Tibial artery (tissue), 4 donors: ENCODE results near the gene CLIP2.
"Not testable (repeated sequence)": the region's sequence is repeated elsewhere in the genome, so short reads cannot be mapped to it uniquely, and the experiment has no call there.

Experiments used
- DNase-seq, 2 donors: peaks; one replicate each; pipeline ENCODE4 v3.0.0-alpha.2; 2019
- H3K27ac ChIP-seq, 2 donors: fragments of 200-600 bp; sonication (generic) in 1 of 2; 1 replicate in 1 of 2; 2 replicates in 1 of 2; pipeline ENCODE4 v1.5.1; 2018 to 2019; ENCODE audit warnings: mild to moderate bottlenecking in 1 of 2
- H3K27me3 ChIP-seq, 2 donors: fragments of 200-600 bp; sonication (generic) in 1 of 2; one replicate each; pipeline versions ENCODE4 v1.5.1 to v1.6.0; 2016 to 2019
- H3K36me3 ChIP-seq, 3 donors: fragments of 200-600 bp; sonication (generic) in 2 of 3; one replicate each; pipeline ENCODE4 v1.5.1; 2016 to 2019; ENCODE audit warnings: mild to moderate bottlenecking in 2 of 3
- H3K4me1 ChIP-seq, 4 donors: fragments of 200-600 bp; sonication (generic) in 2 of 4; 1 replicate in 3 of 4; 2 replicates in 1 of 4; pipeline ENCODE4 v1.5.1; 2016 to 2019
- H3K4me3 ChIP-seq, 2 donors: fragments of 200-600 bp; sonication (generic) in 1 of 2; 1 replicate in 1 of 2; 2 replicates in 1 of 2; pipeline ENCODE4 v1.5.1; 2018 to 2019; ENCODE audit warnings: mild to moderate bottlenecking in 2 of 2
- H3K9me3 ChIP-seq, 3 donors: fragments of 200-600 bp; sonication (generic) in 1 of 3; one replicate each; pipeline ENCODE4 v1.5.1; 2016 to 2019
- CTCF ChIP-seq, 2 experiments: fragments of 200-600 bp in 1 of 2; fragments of 450-650 bp in 1 of 2; IDR thresholded peaks; one replicate each; pipeline ENCODE4 v1.5.1; 2017 to 2019; ENCODE audit warnings: antibody characterized with exemption in 2 of 2, mild to moderate bottlenecking in 1 of 2, moderate library complexity in 1 of 2
- intact Hi-C: fragments of 100-400 bp; cut with DNase I; formaldehyde crosslinking; loops from one replicate; pipeline ENCODE4 v1.15.0; 2023; ENCODE audit warnings: low total_unique reads

CLIP2 gene

GRCh38 chr7:74252893-74253292 is 36.3 kb upstream of the CLIP2 start:
- DNase-seq, result no peak
- H3K9me3 ChIP-seq, result no peaks in the 10 kb centered on the region
- no peaks in the 10 kb centered on the region for H3K27me3 ChIP-seq
- no peak overlapping the region for H3K4me3 ChIP-seq
- TF ChIP-seq CTCF (IDR thresholded peaks at IDR 0.05), result no peak
- no peak overlapping the region for H3K27ac ChIP-seq
- H3K4me1 ChIP-seq, result peaks cover 0 to 33% (median 30%) of the 10 kb centered on the region in 4 donors
- intact Hi-C loops, result loop anchor here (10.0 kb wide), 1 partner anchor 168 kb away; the partner anchor contains the start of gene LIMK1
- H3K36me3 ChIP-seq, result peaks cover 19 to 36% (median 34%) of the 10 kb centered on the region in 3 donors

- Histone ChIP-seq H3K4me1 (peaks cover 0 to 33% (median 30%) of the 10 kb centered on the region in 4 donors), H3K9me3 (no peaks in the 10 kb centered on the region), H3K36me3 (peaks cover 19 to 32% (median 30%) of the 10 kb centered on the region in 3 donors), H3K27ac (peak overlapping the region in 1 of 2 donors; percentile 88), H3K4me3 (peak overlapping the region; percentile 64 to 67), H3K27me3 (no peaks in the 10 kb centered on the region)
- no peak for DNase-seq
- intact Hi-C loops, result loop anchor here (10.0 kb wide), 1 partner anchor 169 kb away; the partner anchor contains the start of gene LIMK1
- TF ChIP-seq CTCF (IDR thresholded peaks at IDR 0.05), result no peak
These were observed 35.9 kb upstream of the CLIP2 start for GRCh38 chr7:74253331-74253730.

- TF ChIP-seq CTCF (IDR thresholded peaks at IDR 0.05), result no peak
- intact Hi-C loops, result loop anchor here (10.0 kb wide), 1 partner anchor 169 kb away; the partner anchor contains the start of gene LIMK1
These were observed 35.4 kb upstream of the CLIP2 start for GRCh38 chr7:74253835-74254128.

GRCh38 chr7:74254129-74254857 is 34.9 kb upstream of the CLIP2 start, which contains the start of gene RFC2:
Gene RFC2, minus strand, starts transcription at chr7:74254399. Its CDS starts 16 bp downstream, at chr7:74254383.
- intact Hi-C loops, result loop anchor here (10.0 kb wide), 1 partner anchor 169 kb away; the partner anchor contains the start of gene LIMK1
- Histone ChIP-seq H3K4me3 (peak within 1 kb of the TSS; percentile 64 to 67), H3K27me3 (no peaks in the 10 kb centered on the region), H3K9me3 (no peaks in the 10 kb centered on the region), H3K36me3 (peaks cover 11 to 22% (median 20%) of the 10 kb centered on the region in 3 donors), H3K27ac (peak within 1 kb of the TSS; percentile 88), H3K4me1 (peaks cover 0 to 33% (median 30%) of the 10 kb centered on the region in 4 donors)
- TF ChIP-seq CTCF (IDR thresholded peaks at IDR 0.05), result peak; percentile 47 to 76
- peak; percentile 95 to 98 for DNase-seq

More at GRCh38 chr7:74253835-74254128, 35.4 kb upstream of the CLIP2 start:
- peaks cover 16 to 27% (median 25%) of the 10 kb centered on the region in 3 donors for H3K36me3 ChIP-seq
- H3K27me3 ChIP-seq, result no peaks in the 10 kb centered on the region
- peak overlapping the region; percentile 64 to 67 for H3K4me3 ChIP-seq
- peaks cover 0 to 33% (median 30%) of the 10 kb centered on the region in 4 donors for H3K4me1 ChIP-seq
- DNase-seq, result no peak
- no peaks in the 10 kb centered on the region for H3K9me3 ChIP-seq
- peak overlapping the region; percentile 88 for H3K27ac ChIP-seq

- intact Hi-C loops, result loop anchor here (10.0 kb wide), 1 partner anchor 170 kb away; the partner anchor contains the start of gene LIMK1
- Histone ChIP-seq H3K4me3 (peak overlapping the region; percentile 64 to 67), H3K36me3 (peaks cover 5 to 16% (median 16%) of the 10 kb centered on the region in 3 donors), H3K27me3 (no peaks in the 10 kb centered on the region), H3K9me3 (no peaks in the 10 kb centered on the region), H3K4me1 (peaks cover 0 to 33% (median 30%) of the 10 kb centered on the region in 4 donors), H3K27ac (peak overlapping the region; percentile 88)
- TF ChIP-seq CTCF (IDR thresholded peaks at IDR 0.05), result no peak
- no peak for DNase-seq
These were observed 34.3 kb upstream of the CLIP2 start for GRCh38 chr7:74254858-74255379.

- not testable (repeated sequence) for DNase-seq, H3K9me3 ChIP-seq, H3K27me3 ChIP-seq
- peaks cover 0 to 33% (median 30%) of the 10 kb centered on the region in 4 donors for H3K4me1 ChIP-seq
- peak overlapping the region; percentile 88 for H3K27ac ChIP-seq
- H3K4me3 ChIP-seq, result peak overlapping the region; percentile 64 to 67
- intact Hi-C loops, result loop anchor here (10.0 kb wide), 1 partner anchor 171 kb away; the partner anchor contains the start of gene LIMK1
- peaks cover 0 to 10% (median 10%) of the 10 kb centered on the region in 3 donors for H3K36me3 ChIP-seq
These were observed 33.7 kb upstream of the CLIP2 start for GRCh38 chr7:74255461-74255860.
